Right lobe of liver (tissue), 6 donors: ENCODE measurements around the gene HOXC10. TPM values are rescaled to one million over a fixed set of nuclear protein-coding genes. Genes with fewer than 3 reads are reported as not detected.

Experiments
- ATAC-seq, 4 donors: fragments of 200-7000 bp; cut with Tn5 transposase; one replicate each; pipeline ENCODE4 v1.9.1; 2020; ENCODE audit warnings: mild to moderate bottlenecking in 4 of 4, moderate library complexity in 4 of 4
- DNase-seq, 3 donors: peaks; one replicate each; pipeline ENCODE4 v3.0.0-alpha.2; 2020
- H3K27ac ChIP-seq, 3 donors: fragments of 200-600 bp; one replicate each; pipeline ENCODE4 v1.8.0; 2022
- H3K27me3 ChIP-seq, 2 donors: fragments of 200-600 bp; one replicate each; pipeline ENCODE4 v1.8.0; 2022
- H3K36me3 ChIP-seq, 4 donors: fragments of 200-600 bp; sonication (generic) in 1 of 4; one replicate each; pipeline versions ENCODE4 v1.5.1 to v1.8.0; 2017 to 2022; ENCODE audit warnings: control low read depth in 1 of 4
- H3K4me1 ChIP-seq, 4 donors: fragments of 200-600 bp; sonication (generic) in 1 of 4; one replicate each; pipeline versions ENCODE4 v1.5.1 to v1.8.0; 2017 to 2022; ENCODE audit warnings: control low read depth in 1 of 4
- H3K4me3 ChIP-seq, 3 donors: fragments of 200-600 bp; one replicate each; pipeline ENCODE4 v1.8.0; 2022
- H3K9me3 ChIP-seq, 4 donors: fragments of 200-600 bp; sonication (generic) in 1 of 4; one replicate each; pipeline versions ENCODE4 v1.5.1 to v1.8.0; 2017 to 2022; ENCODE audit warnings: control low read depth in 1 of 4
- POLR2A ChIP-seq: fragments of 450-650 bp; IDR thresholded peaks from one replicate; pipeline ENCODE4 v1.6.1; 2017; ENCODE audit warnings: antibody characterized with exemption, mild to moderate bottlenecking
- WGBS: methylation state at CpG from one replicate; pipeline ENCODE4 v1.1.6; 2018; ENCODE audit warnings: low coverage, low lambda C conversion rate; ENCODE audit not compliant: insufficient coverage; ENCODE audit errors: missing lambda C conversion rate; 5-methylcytosine and 5-hydroxymethylcytosine counted together
- intact Hi-C, 2 donors: fragments of 100-400 bp; cut with DNase I; formaldehyde crosslinking; loops; one replicate each; pipeline versions ENCODE4 v1.11.2 to v1.14.1; 2022
- total RNA-seq, 6 experiments: library from RNA; depleted of rRNA in 2 of 6; stranded (reverse); fragments of >200 nt in 2 of 6; fragmentation: NEBNext Ultra II Directional in 3 of 6; extraction: Animal tissue kit (Norgen Biotek cat#: 25700) in 3 of 6; gene quantifications; one replicate each; pipeline versions ENCODE4 v1.1.0 to v1.2.4, GENCODE V29; 2016 to 2023
- TF ChIP-seq, protein P1 (sequence below), 4 donors: fragments of 200-600 bp in 3 of 4; fragments of 450-650 bp in 1 of 4; IDR thresholded peaks; one replicate each; pipeline versions ENCODE4 v1.5.1 to v1.8.0; 2016 to 2022; ENCODE audit warnings: antibody characterized with exemption in 4 of 4, mild to moderate bottlenecking in 2 of 4
- donor health status: DM: no; HTN: yes; CAD: no.
- donor health status: DM: no; HTN: no; CAD: no.
- donor health status: DM: no; HTN: no; CAD: no.
- donor health status: DM: no; HTN: yes; CAD: no.
- donor health status: DM: no; HTN: yes; CAD: no.

HOXC10 gene
- total RNA-seq, 6 experiments from 2014 or later = not detected

GRCh38 chr12:54026640-54027441 lies 41.9 kb downstream of the HOXC10 start:
- WGBS = 8% methylated on average over 20 of the region's 22 CpGs
- DNase-seq = peak in 1 of 3 donors; percentile 18
- no peaks in the 10 kb centered on the region for H3K36me3 ChIP-seq
- no peak overlapping the region for H3K27ac ChIP-seq
- no peak overlapping the region for H3K4me3 ChIP-seq
- intact Hi-C loops = no loop called here
- H3K9me3 ChIP-seq = no peaks in the 10 kb centered on the region
- peaks cover 11 to 64% of the 10 kb centered on the region in 2 donors for H3K27me3 ChIP-seq
- no peak for ATAC-seq
- TF ChIP-seq POLR2A = no peak
- TF ChIP-seq, protein P1, sequence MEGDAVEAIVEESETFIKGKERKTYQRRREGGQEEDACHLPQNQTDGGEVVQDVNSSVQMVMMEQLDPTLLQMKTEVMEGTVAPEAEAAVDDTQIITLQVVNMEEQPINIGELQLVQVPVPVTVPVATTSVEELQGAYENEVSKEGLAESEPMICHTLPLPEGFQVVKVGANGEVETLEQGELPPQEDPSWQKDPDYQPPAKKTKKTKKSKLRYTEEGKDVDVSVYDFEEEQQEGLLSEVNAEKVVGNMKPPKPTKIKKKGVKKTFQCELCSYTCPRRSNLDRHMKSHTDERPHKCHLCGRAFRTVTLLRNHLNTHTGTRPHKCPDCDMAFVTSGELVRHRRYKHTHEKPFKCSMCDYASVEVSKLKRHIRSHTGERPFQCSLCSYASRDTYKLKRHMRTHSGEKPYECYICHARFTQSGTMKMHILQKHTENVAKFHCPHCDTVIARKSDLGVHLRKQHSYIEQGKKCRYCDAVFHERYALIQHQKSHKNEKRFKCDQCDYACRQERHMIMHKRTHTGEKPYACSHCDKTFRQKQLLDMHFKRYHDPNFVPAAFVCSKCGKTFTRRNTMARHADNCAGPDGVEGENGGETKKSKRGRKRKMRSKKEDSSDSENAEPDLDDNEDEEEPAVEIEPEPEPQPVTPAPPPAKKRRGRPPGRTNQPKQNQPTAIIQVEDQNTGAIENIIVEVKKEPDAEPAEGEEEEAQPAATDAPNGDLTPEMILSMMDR (IDR thresholded peaks at IDR 0.05) = no peak
- H3K4me1 ChIP-seq = no peaks in the 10 kb centered on the region

GRCh38 chr12:54027442-54027786 lies 42.5 kb downstream of the HOXC10 start:
- Histone ChIP-seq H3K36me3 (no peaks in the 10 kb centered on the region), H3K4me1 (no peaks in the 10 kb centered on the region), H3K9me3 (no peaks in the 10 kb centered on the region), H3K27me3 (peaks cover 15 to 62% of the 10 kb centered on the region in 2 donors), H3K4me3 (no peak overlapping the region), H3K27ac (no peak overlapping the region)
- intact Hi-C loops = no loop called here
- peak in 1 of 3 donors; percentile 5 for DNase-seq
- no peak for ATAC-seq
- no peak for TF ChIP-seq POLR2A
- TF ChIP-seq, protein P1 (IDR thresholded peaks at IDR 0.05) = no peak
- WGBS = 21% methylated on average over 3 of the region's 3 CpGs

- Histone ChIP-seq H3K36me3 (no peaks in the 10 kb centered on the region), H3K9me3 (no peaks in the 10 kb centered on the region), H3K27ac (no peak within 1 kb of the TSS), H3K4me1 (no peaks in the 10 kb centered on the region), H3K27me3 (peaks cover 20 to 69% of the 10 kb centered on the region in 2 donors), H3K4me3 (no peak within 1 kb of the TSS)
- peak in 1 of 3 donors; percentile 31 for DNase-seq
- intact Hi-C loops = no loop called here
- 5% methylated on average over 35 of the region's 36 CpGs for WGBS
- no peak for ATAC-seq
- TF ChIP-seq POLR2A = no peak
- TF ChIP-seq, protein P1 (IDR thresholded peaks at IDR 0.05) = no peak
Measured at GRCh38 chr12:54028314-54029201, 43.6 kb downstream of the HOXC10 start, which contains the start of gene HOXC6. Gene HOXC6 (plus strand): TSS chr12:54028440. CDS start chr12:54028522, 82 bp downstream.

DNA sequence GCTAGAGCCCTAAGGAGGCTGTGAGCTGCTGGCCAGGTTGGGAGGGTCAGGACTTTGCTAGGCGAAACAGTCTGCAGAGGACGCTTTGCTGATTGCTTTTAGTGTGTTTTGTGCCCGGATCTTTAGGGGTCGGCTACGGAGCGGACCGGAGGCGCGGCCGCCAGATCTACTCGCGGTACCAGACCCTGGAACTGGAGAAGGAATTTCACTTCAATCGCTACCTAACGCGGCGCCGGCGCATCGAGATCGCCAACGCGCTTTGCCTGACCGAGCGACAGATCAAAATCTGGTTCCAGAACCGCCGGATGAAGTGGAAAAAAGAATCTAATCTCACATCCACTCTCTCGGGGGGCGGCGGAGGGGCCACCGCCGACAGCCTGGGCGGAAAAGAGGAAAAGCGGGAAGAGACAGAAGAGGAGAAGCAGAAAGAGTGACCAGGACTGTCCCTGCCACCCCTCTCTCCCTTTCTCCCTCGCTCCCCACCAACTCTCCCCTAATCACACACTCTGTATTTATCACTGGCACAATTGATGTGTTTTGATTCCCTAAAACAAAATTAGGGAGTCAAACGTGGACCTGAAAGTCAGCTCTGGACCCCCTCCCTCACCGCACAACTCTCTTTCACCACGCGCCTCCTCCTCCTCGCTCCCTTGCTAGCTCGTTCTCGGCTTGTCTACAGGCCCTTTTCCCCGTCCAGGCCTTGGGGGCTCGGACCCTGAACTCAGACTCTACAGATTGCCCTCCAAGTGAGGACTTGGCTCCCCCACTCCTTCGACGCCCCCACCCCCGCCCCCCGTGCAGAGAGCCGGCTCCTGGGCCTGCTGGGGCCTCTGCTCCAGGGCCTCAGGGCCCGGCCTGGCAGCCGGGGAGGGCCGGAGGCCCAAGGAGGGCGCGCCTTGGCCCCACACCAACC lies 44.8 kb downstream of the HOXC10 start:
- TF ChIP-seq, protein P1 (IDR thresholded peaks at IDR 0.05) = no peak
- 10% methylated on average over 25 of the region's 53 CpGs for WGBS
- H3K4me1 ChIP-seq = peaks cover 0 to 5% (median 0%) of the 10 kb centered on the region in 4 donors
- no peak for ATAC-seq
- no peak overlapping the region for H3K4me3 ChIP-seq
- peak in 1 of 3 donors; percentile 22 for DNase-seq
- peaks cover 20 to 77% of the 10 kb centered on the region in 2 donors for H3K27me3 ChIP-seq
- intact Hi-C loops = loop anchor here in 1 of 2 donors (10.0 kb wide), 1 partner anchor 175 kb away; no protein-coding TSS in a partner anchor
- H3K36me3 ChIP-seq = no peaks in the 10 kb centered on the region
- H3K27ac ChIP-seq = no peak overlapping the region
- no peaks in the 10 kb centered on the region for H3K9me3 ChIP-seq
